Fibroblast of villous mesenchyme (primary cell): ENCODE measurements around the gene DTX1. TPM values are rescaled to one million over a fixed set of nuclear protein-coding genes. Genes with fewer than 3 reads are reported as not detected.

Source experiments
- DNase-seq: peaks from one replicate; pipeline ENCODE4 v3.0.0-alpha.2; 2010; ENCODE audit warnings: low read depth
- H3K4me3 ChIP-seq: 2 replicates; pipeline ENCODE4 v1.5.1; 2011; ENCODE audit warnings: low read depth, mild to moderate bottlenecking, low read length
- total RNA-seq: library from RNA; depleted of rRNA; stranded (reverse); fragments of >200 nt; gene quantifications from 2 replicates; pipeline ENCODE4 v1.2.3, GENCODE V29; 2012
- TF ChIP-seq, protein P1 (sequence below): IDR thresholded peaks from 2 replicates; pipeline ENCODE4 v1.5.1; 2012; ENCODE audit warnings: low read depth, mild to moderate bottlenecking, low read length; ENCODE audit not compliant: insufficient read depth

Gene DTX1
- total RNA-seq, 1 donor = not detected

DNA sequence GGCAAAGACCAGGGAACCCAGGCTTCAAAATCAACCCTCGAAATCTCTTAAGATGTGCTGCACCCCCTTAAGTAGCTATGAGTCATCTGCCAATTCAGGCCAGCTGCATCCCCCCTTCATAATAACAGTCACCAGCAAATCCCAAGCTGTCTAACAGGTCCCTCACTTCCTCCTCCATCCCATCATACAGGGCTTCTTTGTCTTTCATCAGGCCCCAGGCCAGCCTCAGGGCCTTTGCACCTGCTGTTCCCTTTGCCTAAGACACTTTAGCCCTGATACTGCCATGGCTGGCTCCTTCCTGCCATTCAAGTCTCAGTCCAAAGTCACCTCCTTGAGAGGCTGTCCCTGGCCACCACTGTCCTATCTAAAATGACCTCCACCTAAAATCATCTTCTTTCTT, 75.0 kb downstream of the DTX1 start:
- no peak for DNase-seq
- no peak overlapping the region for H3K4me3 ChIP-seq
- TF ChIP-seq, protein P1, sequence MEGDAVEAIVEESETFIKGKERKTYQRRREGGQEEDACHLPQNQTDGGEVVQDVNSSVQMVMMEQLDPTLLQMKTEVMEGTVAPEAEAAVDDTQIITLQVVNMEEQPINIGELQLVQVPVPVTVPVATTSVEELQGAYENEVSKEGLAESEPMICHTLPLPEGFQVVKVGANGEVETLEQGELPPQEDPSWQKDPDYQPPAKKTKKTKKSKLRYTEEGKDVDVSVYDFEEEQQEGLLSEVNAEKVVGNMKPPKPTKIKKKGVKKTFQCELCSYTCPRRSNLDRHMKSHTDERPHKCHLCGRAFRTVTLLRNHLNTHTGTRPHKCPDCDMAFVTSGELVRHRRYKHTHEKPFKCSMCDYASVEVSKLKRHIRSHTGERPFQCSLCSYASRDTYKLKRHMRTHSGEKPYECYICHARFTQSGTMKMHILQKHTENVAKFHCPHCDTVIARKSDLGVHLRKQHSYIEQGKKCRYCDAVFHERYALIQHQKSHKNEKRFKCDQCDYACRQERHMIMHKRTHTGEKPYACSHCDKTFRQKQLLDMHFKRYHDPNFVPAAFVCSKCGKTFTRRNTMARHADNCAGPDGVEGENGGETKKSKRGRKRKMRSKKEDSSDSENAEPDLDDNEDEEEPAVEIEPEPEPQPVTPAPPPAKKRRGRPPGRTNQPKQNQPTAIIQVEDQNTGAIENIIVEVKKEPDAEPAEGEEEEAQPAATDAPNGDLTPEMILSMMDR = no peak

DNA sequence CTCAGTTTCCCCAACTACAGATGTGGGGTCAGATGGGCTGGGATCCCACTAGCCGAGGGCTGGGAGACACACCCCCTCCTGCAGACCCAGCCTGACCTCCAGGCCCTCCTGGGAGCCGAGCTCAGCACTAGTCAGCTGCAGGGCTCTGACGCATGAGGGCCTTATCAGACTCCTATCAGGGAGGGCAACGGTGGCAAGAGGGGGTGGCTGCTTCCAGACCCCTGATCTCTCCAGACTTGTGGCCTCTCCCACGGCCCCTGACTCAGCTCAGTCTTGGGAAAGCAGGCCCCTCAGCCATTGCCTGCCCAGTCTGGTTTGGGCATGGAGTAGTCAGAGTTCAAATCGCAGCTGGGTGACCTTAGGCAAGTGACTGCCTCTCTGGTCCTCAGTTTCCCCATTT, 76.5 kb downstream of the DTX1 start:
- TF ChIP-seq, protein P1 = no peak
- no peak for DNase-seq
- H3K4me3 ChIP-seq = no peak overlapping the region

DNA sequence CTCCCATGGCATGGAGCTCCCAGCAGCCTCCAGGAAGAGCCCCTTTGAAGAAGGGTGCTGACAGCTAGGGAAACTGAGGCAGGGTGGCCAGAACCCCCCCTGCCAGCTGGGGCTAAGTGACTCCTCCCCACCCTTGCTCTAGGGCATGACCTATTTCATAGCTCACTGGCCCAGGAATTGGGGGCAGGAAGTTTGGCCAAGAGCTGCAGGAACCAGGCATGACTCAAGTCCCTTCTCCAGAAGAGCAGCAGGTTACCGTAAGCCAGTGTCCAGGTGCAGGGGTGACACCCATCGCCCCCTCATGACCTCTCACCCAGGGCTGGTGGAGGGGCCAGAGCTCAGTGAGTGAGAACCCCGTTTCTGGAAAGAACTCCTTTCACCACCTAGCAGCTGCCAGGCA, 77.1 kb downstream of the DTX1 start:
- no peak overlapping the region for H3K4me3 ChIP-seq
- DNase-seq = no peak
- TF ChIP-seq, protein P1 = no peak

DNA sequence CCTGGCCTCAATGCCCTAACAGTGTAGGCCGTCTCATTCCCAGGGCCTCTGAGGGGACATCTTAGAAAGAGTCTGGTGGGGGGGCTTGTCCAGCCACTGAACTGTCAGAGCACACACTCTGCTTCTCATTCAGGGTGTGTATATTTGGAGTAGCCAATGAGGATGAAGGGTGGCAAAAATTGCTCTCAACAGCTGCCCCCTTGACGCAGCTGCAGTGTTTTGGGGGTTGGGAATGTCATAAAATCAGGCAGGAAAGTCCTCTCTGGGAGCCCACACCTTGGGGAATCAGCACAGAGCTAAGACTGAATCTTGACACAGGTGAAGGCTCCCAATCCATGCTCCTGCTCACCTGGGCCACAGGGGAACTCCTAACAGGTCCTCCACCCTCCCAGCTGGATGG, 77.5 kb downstream of the DTX1 start:
- H3K4me3 ChIP-seq = no peak overlapping the region
- TF ChIP-seq, protein P1 = no peak
- no peak for DNase-seq

DNA sequence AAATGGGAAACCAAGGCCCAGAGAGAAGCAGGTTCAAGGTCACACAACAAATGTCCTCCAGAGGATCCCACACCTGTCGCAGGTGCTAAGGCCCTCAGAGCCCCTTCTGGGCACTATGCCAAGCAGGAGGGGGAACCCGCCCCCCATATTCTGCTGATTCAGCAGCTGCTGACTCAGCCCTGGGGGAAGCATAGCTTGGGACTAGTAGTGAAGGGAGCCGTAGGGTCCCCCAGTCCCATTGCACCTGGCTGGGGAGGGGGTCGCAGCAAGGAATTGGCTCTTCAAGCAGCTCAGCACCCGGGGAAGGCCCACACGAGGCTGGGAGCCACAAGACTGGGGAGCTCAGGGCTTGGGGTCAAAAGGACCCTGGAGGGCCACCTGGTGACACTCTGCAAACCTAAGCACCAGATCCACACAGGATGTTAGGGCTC, 78.0 kb downstream of the DTX1 start:
- TF ChIP-seq, protein P1 = no peak
- DNase-seq = no peak
- no peak overlapping the region for H3K4me3 ChIP-seq

DNA sequence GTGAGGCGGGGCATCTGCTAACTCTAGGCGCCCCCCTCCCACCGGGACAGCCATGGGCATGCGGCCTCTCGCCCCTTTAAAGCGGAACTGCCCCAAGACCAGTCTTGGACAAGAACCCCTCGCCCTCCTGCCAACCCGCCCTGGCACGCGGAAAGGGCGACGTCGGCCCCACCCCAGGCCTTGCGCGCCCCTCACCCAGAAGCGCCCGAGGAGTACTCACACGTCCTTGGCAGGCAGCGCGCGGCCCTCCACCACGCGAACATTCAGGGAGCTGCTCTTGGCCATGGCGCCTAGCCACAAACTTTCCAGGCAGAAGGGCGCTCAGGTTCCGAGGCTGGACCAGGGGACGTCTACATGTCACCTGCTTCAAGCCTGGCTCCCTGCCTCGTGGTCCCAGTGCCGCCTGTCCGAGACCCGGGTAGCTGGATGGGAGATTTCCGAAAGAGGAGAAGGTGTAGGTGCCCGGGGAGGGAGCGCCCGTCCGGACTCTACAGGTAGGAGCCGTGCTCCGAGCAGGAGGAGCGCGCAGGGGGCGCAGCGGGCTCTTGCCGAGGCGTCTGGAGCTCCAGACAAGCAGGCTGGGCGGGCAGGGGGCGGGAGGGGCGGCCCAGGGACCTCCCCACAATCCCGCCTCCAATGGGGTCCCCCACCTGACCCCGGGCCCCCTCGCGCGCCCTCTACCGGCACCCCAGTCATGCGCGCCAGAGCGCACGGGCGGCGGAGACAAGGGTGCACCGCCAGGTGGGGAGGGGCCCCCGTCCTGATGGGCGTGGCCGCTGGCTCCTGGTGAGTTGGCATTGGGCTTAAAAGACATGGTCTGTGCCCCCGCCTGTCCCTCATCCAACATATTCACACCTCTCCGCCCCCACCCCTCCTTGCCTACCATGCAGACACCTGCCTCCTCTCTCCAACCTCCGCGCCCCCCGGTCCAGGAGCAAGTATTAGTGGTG, 78.9 kb downstream of the DTX1 start, which contains the start of gene RASAL1:
TSS of gene RASAL1 (minus strand) at position 584 of the 950 bp plus-strand sequence. CDS start at position 285, 299 bp downstream.
- no peak within 1 kb of the TSS for H3K4me3 ChIP-seq
- DNase-seq = no peak
- TF ChIP-seq, protein P1 = no peak
